HG03432 (cell line): ENCODE measurements around the gene FOXJ3.

Experiments used
- ATAC-seq: cut with Tn5 transposase; IDR thresholded peaks from one replicate; pipeline ENCODE4 v1.9.1; 2021; ENCODE audit warnings: mild to moderate bottlenecking, moderate library complexity; ENCODE audit not compliant: unreplicated experiment

The FOXJ3 gene

GRCh38 chr1:42311897-42312296 is 23.1 kb downstream of the FOXJ3 start:
- ATAC-seq: no peak

- no peak for ATAC-seq
These were observed 23.9 kb downstream of the FOXJ3 start for GRCh38 chr1:42311138-42311537.

GRCh38 chr1:42306977-42307376 is 28.1 kb downstream of the FOXJ3 start:
- ATAC-seq: no peak

GRCh38 chr1:42305639-42306038 is 29.4 kb downstream of the FOXJ3 start:
- ATAC-seq: no peak

GRCh38 chr1:42302034-42302433 is 33.0 kb downstream of the FOXJ3 start:
- ATAC-seq: no peak

- ATAC-seq: no peak
These were observed 36.5 kb downstream of the FOXJ3 start for GRCh38 chr1:42298520-42298919.

GRCh38 chr1:42295816-42296215 is 39.2 kb downstream of the FOXJ3 start:
- ATAC-seq: no peak

- no peak for ATAC-seq
These were observed 44.9 kb downstream of the FOXJ3 start for GRCh38 chr1:42290130-42290529.

GRCh38 chr1:42288311-42288985 is 46.6 kb downstream of the FOXJ3 start:
- no peak for ATAC-seq

- no peak for ATAC-seq
These were observed 52.0 kb downstream of the FOXJ3 start for GRCh38 chr1:42282867-42283583.

- no peak for ATAC-seq
These were observed 52.9 kb downstream of the FOXJ3 start for GRCh38 chr1:42282024-42282579.

GRCh38 chr1:42280821-42281220 is 54.2 kb downstream of the FOXJ3 start:
- no peak for ATAC-seq

GRCh38 chr1:42279055-42279454 is 56.0 kb downstream of the FOXJ3 start:
- no peak for ATAC-seq

- ATAC-seq: no peak
These were observed 62.1 kb downstream of the FOXJ3 start for GRCh38 chr1:42272920-42273319.

- ATAC-seq: no peak
These were observed 67.1 kb downstream of the FOXJ3 start for GRCh38 chr1:42267904-42268303.

GRCh38 chr1:42266253-42267135 is 68.5 kb downstream of the FOXJ3 start:
- ATAC-seq: no peak

- ATAC-seq: no peak
These were observed 70.4 kb downstream of the FOXJ3 start for GRCh38 chr1:42264511-42265190.

GRCh38 chr1:42263019-42263418 is 72.0 kb downstream of the FOXJ3 start:
- no peak for ATAC-seq

- ATAC-seq: no peak
These were observed 74.5 kb downstream of the FOXJ3 start for GRCh38 chr1:42260376-42261070.

GRCh38 chr1:42259739-42260064 is 75.3 kb downstream of the FOXJ3 start:
- ATAC-seq: no peak
